ENCODE data around the gene HCN2.

- TF ChIP-seq MLX (CRISPR knock-in tag; IDR thresholded peaks at IDR 0.05), result no peak
- TF ChIP-seq ETV6 (CRISPR knock-in tag; conservative IDR thresholded peaks at IDR 0.05), result no peak
- no peak for TF ChIP-seq ZNF879 (CRISPR knock-in tag; IDR thresholded peaks at IDR 0.05)
- TF ChIP-seq HDAC6 (IDR thresholded peaks at IDR 0.05; ENCODE audit: low read depth, low read length), result no peak
- no peak for TF ChIP-seq FOXM1 (CRISPR knock-in tag; IDR thresholded peaks at IDR 0.05)
- no peak for TF ChIP-seq FOXJ3 (CRISPR knock-in tag; IDR thresholded peaks at IDR 0.05; ENCODE audit: borderline replicate concordance)
- no peak for TF ChIP-seq ZNF709 (CRISPR knock-in tag; IDR thresholded peaks at IDR 0.05)
- TF ChIP-seq ARNT (IDR thresholded peaks at IDR 0.05), result no peak
- TF ChIP-seq LCORL (IDR thresholded peaks at IDR 0.05), result no peak
- TF ChIP-seq LCORL (CRISPR knock-in tag; IDR thresholded peaks at IDR 0.05), result no peak
- TF ChIP-seq IRF1 (CRISPR knock-in tag; IDR thresholded peaks at IDR 0.05; ENCODE audit: low read depth), result no peak
- TF ChIP-seq POLR2AphosphoS5 (IDR thresholded peaks at IDR 0.05; ENCODE audit: low read depth, low read length), result no peak; the same call in 1 of the 2 replicates
- no peak for TF ChIP-seq ZHX1 (CRISPR knock-in tag; IDR thresholded peaks at IDR 0.05; ENCODE audit: low read depth)
- TF ChIP-seq SCMH1 (CRISPR knock-in tag; IDR thresholded peaks at IDR 0.05; ENCODE audit: borderline replicate concordance), result no peak
- TF ChIP-seq GLI4 (CRISPR knock-in tag; IDR thresholded peaks at IDR 0.05; ENCODE audit: borderline replicate concordance), result no peak
Observed at GRCh38 chr19:571566-571974, 18.1 kb upstream of the HCN2 start.

Data from HepG2 (cell line).